Myocyte (in vitro differentiated cells): ENCODE data around the gene RBBP8NL. TPM values are rescaled to one million over a fixed set of nuclear protein-coding genes. Genes with fewer than 3 reads are reported as not detected.
A peak's percentile ranks its signal among the peaks of the same experiment; 100 is the strongest.

Experiments used
- DNase-seq: peaks from one replicate; pipeline ENCODE4 v3.0.0-alpha.2; 2012; ENCODE audit warnings: low read depth
- total RNA-seq: library from RNA; depleted of rRNA; stranded (reverse); fragments of >200 nt; gene quantifications from 2 replicates; pipeline ENCODE4 v1.2.3, GENCODE V29; 2014

RBBP8NL gene
- total RNA-seq, 1 donor from 2014 or later = 0.05 TPM

GRCh38 chr20:62461834-62462233 is 34.5 kb upstream of the RBBP8NL start:
- DNase-seq = no peak

GRCh38 chr20:62461157-62461556 is 33.8 kb upstream of the RBBP8NL start:
- peak; percentile 53 for DNase-seq

DNA sequence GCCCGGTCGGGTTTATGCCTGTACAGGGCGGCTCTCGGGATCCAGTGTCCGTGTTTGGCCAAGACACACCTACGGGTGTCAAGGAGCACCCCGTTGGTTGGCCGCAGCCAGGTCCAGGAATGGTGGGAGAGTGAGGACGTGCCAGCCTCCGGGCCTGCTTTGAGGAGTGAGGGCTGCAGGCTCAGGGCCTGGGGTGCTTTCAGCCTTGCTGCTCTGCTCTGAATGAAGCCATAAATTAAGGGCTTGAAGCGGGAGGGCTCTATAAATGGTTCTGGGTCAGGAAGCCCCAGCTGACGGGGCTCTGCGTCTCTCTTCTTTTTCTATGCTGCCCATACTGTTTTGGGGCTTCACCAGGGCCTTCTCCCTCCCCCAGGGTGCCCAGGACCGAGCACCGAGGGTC is 33.3 kb upstream of the RBBP8NL start:
- DNase-seq = no peak

DNA sequence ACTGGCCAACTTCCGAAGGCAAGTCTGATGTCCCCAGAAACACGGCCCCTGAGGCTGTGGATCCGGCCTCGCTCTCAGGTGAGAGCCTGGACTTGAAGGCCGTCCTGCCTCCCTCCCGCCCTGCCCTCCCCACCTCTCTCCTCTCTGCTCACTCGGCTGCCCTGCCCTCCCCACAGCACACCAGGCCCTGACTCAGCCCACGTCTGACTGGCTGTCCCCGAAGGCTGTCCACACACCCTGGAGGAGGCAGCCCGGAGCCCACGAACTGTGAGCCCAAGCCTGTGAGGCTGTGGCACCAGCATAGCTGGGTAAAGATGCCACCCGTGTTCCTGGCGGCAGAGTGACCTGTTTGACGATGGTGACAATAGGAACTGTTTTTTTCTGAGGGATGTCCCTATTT is 32.1 kb upstream of the RBBP8NL start:
- DNase-seq = no peak

GRCh38 chr20:62458275-62459251 is 31.2 kb upstream of the RBBP8NL start:
- DNase-seq = no peak

DNA sequence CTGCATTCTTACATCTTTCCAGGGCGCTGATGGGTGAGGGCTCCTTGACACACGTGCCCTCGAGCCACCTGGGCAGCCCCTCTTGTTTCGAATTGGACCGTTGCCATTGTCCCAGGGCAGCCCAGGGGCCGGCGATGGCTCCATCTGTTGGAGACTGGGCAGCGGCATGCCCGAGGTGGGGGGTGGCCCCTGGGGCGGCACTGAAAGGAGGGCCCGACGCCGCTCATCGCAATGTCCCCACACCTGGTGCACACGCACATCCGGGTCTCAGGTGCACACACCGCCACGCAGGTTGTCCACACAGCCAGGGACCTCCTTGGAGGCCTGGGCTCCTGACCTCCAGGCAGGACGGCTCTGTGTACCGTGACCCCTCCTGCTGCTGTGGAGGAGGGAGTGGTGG is 30.5 kb upstream of the RBBP8NL start:
- no peak for DNase-seq

- DNase-seq = no peak
These were observed 29.8 kb upstream of the RBBP8NL start for GRCh38 chr20:62457098-62457497.

DNA sequence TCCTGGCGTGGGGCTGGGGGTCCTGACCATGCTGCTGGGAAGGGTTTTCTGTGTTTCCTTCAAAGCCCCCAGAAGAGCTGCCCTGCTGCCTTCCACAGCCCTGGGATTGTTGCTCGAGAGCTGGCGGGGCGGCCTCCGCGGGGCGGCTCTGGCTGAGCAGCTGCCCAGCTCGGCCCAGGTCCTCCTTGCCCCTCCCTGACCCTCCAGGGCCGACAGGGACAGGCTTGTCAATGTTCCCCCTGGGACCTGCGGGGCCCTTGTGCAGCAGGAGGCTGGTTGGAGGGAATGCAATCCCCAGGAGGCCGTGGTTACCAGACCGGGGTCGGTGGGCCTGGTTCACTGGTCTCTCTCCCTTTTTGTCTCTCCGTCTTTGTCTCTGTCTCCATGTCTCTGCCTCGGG is 28.6 kb upstream of the RBBP8NL start:
- no peak for DNase-seq

- no peak for DNase-seq
These were observed 27.7 kb upstream of the RBBP8NL start for GRCh38 chr20:62454904-62455636.

DNA sequence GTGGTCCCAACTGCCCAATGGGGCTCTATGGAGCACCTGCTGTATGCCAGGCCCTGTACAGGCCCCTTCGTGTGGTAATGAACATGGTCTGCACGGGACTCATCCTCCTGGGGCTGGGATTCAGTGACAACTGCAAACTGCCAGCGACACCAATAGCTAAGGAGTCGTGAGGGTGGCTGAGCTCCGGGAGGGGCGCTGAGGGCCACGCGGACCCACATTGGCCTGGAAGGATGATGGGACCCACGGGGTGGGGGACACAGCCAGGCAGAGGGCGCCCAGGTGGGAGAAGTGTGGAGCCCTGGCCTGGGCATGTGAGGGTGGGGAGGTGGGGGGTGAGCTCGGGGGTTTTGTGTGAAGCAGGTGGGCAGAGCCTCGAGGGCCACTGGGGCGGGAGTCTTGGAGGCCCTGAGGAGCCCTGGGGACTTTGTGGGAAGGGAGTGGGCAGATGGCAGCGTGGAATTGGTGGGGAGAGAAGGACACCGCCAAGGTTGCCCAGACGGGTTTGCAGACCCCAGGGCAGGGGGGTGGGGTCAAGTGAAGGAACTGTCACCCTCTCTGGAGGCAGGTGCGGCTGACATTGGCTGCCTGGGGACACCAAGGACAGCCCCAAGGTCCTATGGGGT is 26.0 kb upstream of the RBBP8NL start:
- DNase-seq = no peak

- no peak for DNase-seq
These were observed 25.2 kb upstream of the RBBP8NL start for GRCh38 chr20:62452475-62453095.

DNA sequence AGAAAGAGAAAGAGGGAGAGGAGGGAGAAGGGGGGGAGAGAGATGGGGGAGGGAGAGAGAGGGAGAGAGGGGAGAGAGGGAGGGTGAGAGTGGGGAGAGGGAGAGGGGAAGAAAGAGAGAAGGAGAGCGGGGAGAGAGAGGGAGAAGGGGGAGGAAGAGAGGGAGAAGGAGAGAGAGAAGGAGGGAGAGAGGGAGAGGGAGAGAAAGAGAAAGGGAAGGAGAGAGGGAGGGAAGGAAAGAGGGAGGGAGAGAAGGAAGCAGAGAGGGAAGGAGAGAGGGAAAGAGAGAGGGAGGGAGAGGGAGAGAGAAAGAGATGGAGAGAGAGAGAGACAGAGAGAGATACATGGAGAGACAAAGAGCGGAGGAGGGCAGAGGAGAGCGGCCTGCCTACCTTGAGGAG is 24.6 kb upstream of the RBBP8NL start:
- DNase-seq = no peak

DNA sequence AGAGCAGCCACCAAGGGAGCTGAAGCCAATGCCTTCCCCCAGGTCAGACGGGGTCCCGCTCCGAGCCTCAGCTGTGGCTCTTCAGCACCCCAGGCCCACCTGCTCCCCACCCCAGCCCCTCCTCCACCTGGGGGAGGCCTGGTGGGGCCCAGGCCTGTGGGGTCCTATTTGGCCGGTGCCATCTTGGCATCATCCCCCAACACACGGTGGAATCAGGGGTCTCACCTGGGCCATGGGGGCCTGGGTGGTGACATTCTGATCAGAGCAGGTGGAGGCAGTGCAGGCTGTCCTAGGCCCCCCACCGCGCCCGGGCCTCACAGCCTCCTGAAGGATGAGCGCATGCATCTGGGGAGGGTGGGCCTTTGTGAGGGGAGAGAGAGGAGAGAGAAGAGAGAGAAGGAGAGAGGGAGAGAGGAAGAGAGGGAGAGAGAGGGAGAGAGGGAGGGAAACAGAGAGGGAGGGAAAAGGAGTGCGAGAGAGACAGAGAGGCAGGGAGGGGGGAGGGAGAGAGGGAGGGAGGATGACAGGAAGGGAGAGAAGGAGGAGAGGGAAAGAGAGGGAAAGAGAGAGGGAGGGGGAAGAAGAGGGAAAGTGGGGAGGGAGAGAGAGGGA is 23.9 kb upstream of the RBBP8NL start:
- no peak for DNase-seq

DNA sequence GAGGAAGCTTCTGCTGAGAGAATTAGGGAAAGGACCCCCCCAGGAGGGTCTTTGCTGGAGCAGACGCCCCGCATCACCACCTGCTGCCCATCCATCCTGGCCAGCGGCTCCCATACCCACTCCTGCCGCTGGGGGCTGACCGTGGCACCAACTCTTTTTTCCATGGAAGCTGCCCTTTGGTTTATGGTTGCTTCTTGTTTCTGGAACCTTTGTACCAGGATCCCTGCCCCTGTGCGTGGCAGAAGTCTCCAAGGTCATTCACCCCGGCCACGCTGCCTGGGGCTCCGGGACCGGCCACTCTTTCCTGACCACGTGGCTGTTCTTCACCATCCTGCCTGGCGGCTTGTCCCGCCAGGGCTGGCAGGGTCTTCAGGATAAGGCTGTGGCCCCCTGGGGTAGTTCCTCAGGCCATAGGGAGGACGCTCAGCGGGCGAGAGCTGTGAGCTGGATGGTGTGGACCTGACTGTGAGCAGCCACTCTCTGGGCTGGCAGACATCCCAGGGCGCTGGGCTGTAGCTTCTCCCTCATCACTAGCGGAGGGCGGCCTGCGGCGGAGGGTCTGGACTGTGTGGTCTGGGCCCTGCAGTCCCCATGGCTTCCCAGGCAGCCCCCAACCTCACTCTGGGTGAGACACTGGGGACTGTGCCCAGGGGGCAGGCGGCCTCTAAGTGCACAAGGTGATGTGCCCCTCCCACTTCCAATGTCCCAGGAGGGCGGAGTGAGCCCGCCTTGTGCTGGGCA is 22.8 kb upstream of the RBBP8NL start:
- peak; percentile 26 for DNase-seq

DNA sequence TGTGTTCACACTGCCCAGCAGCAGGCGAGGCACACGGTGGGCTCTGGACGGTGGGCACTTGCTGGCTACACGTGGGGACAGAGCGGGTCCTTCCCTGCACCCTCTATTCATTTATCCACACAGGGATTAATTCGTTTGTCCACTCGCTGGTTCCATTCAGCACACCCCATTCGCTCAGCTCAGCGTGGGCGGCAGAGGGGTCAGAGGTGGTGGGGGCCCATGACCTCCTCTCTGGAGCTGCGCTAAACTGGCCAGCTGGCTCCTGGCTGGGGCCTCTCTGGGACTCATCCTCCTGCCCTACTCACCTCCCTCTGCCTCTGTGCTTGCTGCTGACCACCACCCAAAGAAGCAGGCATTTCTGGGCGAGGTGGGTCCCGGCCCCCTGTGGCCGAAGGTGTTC is 21.4 kb upstream of the RBBP8NL start:
- DNase-seq = no peak

- no peak for DNase-seq
These were observed 20.7 kb upstream of the RBBP8NL start for GRCh38 chr20:62448038-62448437.

- DNase-seq = no peak
These were observed 19.8 kb upstream of the RBBP8NL start for GRCh38 chr20:62446888-62447869.

GRCh38 chr20:62446481-62446880 is 19.1 kb upstream of the RBBP8NL start:
- DNase-seq = no peak
